ENCODE results near the gene EZH1.

GRCh38 chr17:42694524-42694923 is 50.3 kb downstream of the EZH1 start:
- TF ChIP-seq CTCF (conservative IDR thresholded peaks at IDR 0.05; ENCODE audit: low read depth, low read length): no peak
- no peak for TF ChIP-seq POLR2A (IDR thresholded peaks at IDR 0.05; ENCODE audit: low read depth, low read length)
- no peak for TF ChIP-seq CHD1 (IDR thresholded peaks at IDR 0.05; ENCODE audit: low read depth, low read length)
- no peak for TF ChIP-seq MAFK (IDR thresholded peaks at IDR 0.05; ENCODE audit: low read depth, low read length)
- TF ChIP-seq SMC3 (IDR thresholded peaks at IDR 0.05; ENCODE audit: low read depth, low read length): no peak
- no peak for TF ChIP-seq ELK1 (IDR thresholded peaks at IDR 0.05; ENCODE audit: borderline replicate concordance, low read depth, low read length)
- no peak for TF ChIP-seq CEBPB (IDR thresholded peaks at IDR 0.05; ENCODE audit: low read depth, low read length)
- no peak for TF ChIP-seq FOS (IDR thresholded peaks at IDR 0.05; ENCODE audit: low read depth, low read length)

Data from IMR-90 (cell line).